Caco-2 (cell line): Measurements from ENCODE around the gene PCBD1. TPM values are rescaled to one million over a fixed set of nuclear protein-coding genes. Genes with fewer than 3 reads are reported as not detected.

Source experiments
- BruUV-seq: library from RNA; stranded (reverse); fragments of 400-500 nt; replicated peaks from 2 replicates; lab custom pipeline; 2021; lab: Mats Ljungman, UMichigan
- CTCF ChIA-PET: fragments of 300-600 bp; sonication (Branson Sonifier 250); formaldehyde crosslinking; loops from one replicate; lab custom pipeline; 2022; ENCODE audit warnings: antibody characterized with exemption; lab: Charles Lee
- POLR2A ChIA-PET: fragments of 300-600 bp; sonication (Branson Sonifier 250); formaldehyde crosslinking; loops from one replicate; lab custom pipeline; 2022; ENCODE audit warnings: antibody characterized with exemption; lab: Charles Lee
- DNase-seq, 2 experiments: peaks; one replicate each; pipeline versions ENCODE4 v3.0.0 to v3.0.0-alpha.2; 2020 to 2022
- H3K27me3 ChIP-seq: replicated peaks from 2 replicates; pipeline ENCODE4 v1.6.0; 2011; ENCODE audit warnings: low read length; ENCODE audit not compliant: control insufficient read depth, insufficient read depth
- H3K36me3 ChIP-seq: 2 replicates; pipeline ENCODE4 v1.5.1; 2011; ENCODE audit warnings: low read length; ENCODE audit not compliant: control insufficient read depth, insufficient read depth
- H3K4me1 ChIP-seq: fragments of 250-450 bp; sonication (Bioruptor Pico); 2 replicates; pipeline ENCODE4 v1.5.1; 2020; ENCODE audit warnings: mild to moderate bottlenecking
- H3K4me3 ChIP-seq: 2 replicates; pipeline ENCODE4 v1.5.1; 2011; ENCODE audit warnings: low read depth, mild to moderate bottlenecking, control low read depth, low read length
- H3K9me3 ChIP-seq: fragments of 250-450 bp; sonication (Bioruptor Pico); 2 replicates; pipeline ENCODE4 v1.5.1; 2020; ENCODE audit warnings: mild to moderate bottlenecking, moderate library complexity
- H3K27ac Mint-ChIP-seq: one replicate; pipeline ENCODE4 v1.8.0; 2022; ENCODE audit warnings: mixed read lengths; ENCODE audit not compliant: unreplicated experiment
- H3K27me3 Mint-ChIP-seq: one replicate; pipeline ENCODE4 v1.8.0; 2022; ENCODE audit warnings: mixed read lengths; ENCODE audit not compliant: insufficient read depth, unreplicated experiment
- H3K36me3 Mint-ChIP-seq: one replicate; pipeline ENCODE4 v1.8.0; 2022; ENCODE audit warnings: mild to moderate bottlenecking, mixed read lengths; ENCODE audit not compliant: insufficient read depth, unreplicated experiment
- H3K4me1 Mint-ChIP-seq: one replicate; pipeline ENCODE4 v1.8.0; 2022; ENCODE audit warnings: low read depth, mixed read lengths; ENCODE audit not compliant: unreplicated experiment
- H3K4me3 Mint-ChIP-seq: one replicate; pipeline ENCODE4 v1.8.0; 2022; ENCODE audit warnings: mild to moderate bottlenecking, moderate library complexity, mixed read lengths; ENCODE audit not compliant: unreplicated experiment
- H3K9me3 Mint-ChIP-seq: one replicate; pipeline ENCODE4 v1.8.0; 2022; ENCODE audit warnings: mixed read lengths; ENCODE audit not compliant: unreplicated experiment
- CTCF ChIP-seq, 2 experiments: fragments of 200-600 bp in 1 of 2; IDR thresholded peaks; 1 replicate in 1 of 2; 2 replicates in 1 of 2; pipeline versions ENCODE4 v1.5.1 to v1.8.0; 2011 to 2022; ENCODE audit warnings: antibody characterized with exemption in 1 of 2, control low read depth in 1 of 2, inconsistent platforms in 1 of 2, low read depth in 1 of 2, low read length in 1 of 2, mild to moderate bottlenecking in 1 of 2, moderate library complexity in 1 of 2; ENCODE audit not compliant: insufficient read depth in 1 of 2, severe bottlenecking in 1 of 2, unreplicated experiment in 1 of 2
- intact Hi-C: fragments of 100-400 bp; cut with micrococcal nuclease; formaldehyde crosslinking; loops from one replicate; pipeline ENCODE4 v1.10.0; 2022; ENCODE audit not compliant: unreplicated experiment
- total RNA-seq: library from RNA; stranded (reverse); gene quantifications from 2 replicates; pipeline ENCODE4 v1.2.3, GENCODE V29; 2022

Gene PCBD1
- total RNA-seq, 1 experiment from 2014 or later, result 252 TPM

GRCh38 chr10:70914316-70914864, 26.0 kb upstream of the PCBD1 start:
- no peaks in the 10 kb centered on the region for H3K36me3 Mint-ChIP-seq
- Histone ChIP-seq H3K36me3 (no peaks in the 10 kb centered on the region), H3K9me3 (no peaks in the 10 kb centered on the region), H3K4me3 (no peak overlapping the region), H3K4me1 (no peaks in the 10 kb centered on the region), H3K27me3 (no peaks in the 10 kb centered on the region)
- no peak for TF ChIP-seq CTCF (IDR thresholded peaks at IDR 0.05; ENCODE audit: insufficient read depth in 1 of 2, low read depth in 1 of 2, low read length in 1 of 2, severe bottlenecking in 1 of 2, unreplicated experiment in 1 of 2)
- H3K9me3 Mint-ChIP-seq, result no peaks in the 10 kb centered on the region
- ChIA-PET CTCF (no interaction called here), POLR2A (no interaction called here)
- intact Hi-C loops, result no loop called here
- no peak for DNase-seq
- no TSS peak for BruUV-seq
- H3K4me3 Mint-ChIP-seq, result no peak overlapping the region
- H3K27ac Mint-ChIP-seq, result no peak overlapping the region
- H3K4me1 Mint-ChIP-seq, result no peaks in the 10 kb centered on the region
- peaks cover 22% of the 10 kb centered on the region for H3K27me3 Mint-ChIP-seq

- POLR2A ChIA-PET, result no interaction called here
- no peak for DNase-seq
- H3K36me3 ChIP-seq, result no peaks in the 10 kb centered on the region
- BruUV-seq, result no TSS peak
- no peak for TF ChIP-seq CTCF (IDR thresholded peaks at IDR 0.05; ENCODE audit: insufficient read depth in 1 of 2, low read depth in 1 of 2, low read length in 1 of 2, severe bottlenecking in 1 of 2, unreplicated experiment in 1 of 2)
- no peaks in the 10 kb centered on the region for H3K9me3 ChIP-seq
- peaks cover 23% of the 10 kb centered on the region for H3K27me3 Mint-ChIP-seq
- no peak overlapping the region for H3K4me3 ChIP-seq
- no peak overlapping the region for H3K4me3 Mint-ChIP-seq
- H3K27me3 ChIP-seq, result no peaks in the 10 kb centered on the region
- no peaks in the 10 kb centered on the region for H3K4me1 ChIP-seq
- no peaks in the 10 kb centered on the region for H3K9me3 Mint-ChIP-seq
- H3K36me3 Mint-ChIP-seq, result no peaks in the 10 kb centered on the region
- intact Hi-C loops, result no loop called here
- H3K4me1 Mint-ChIP-seq, result no peaks in the 10 kb centered on the region
- H3K27ac Mint-ChIP-seq, result no peak overlapping the region
- CTCF ChIA-PET, result no interaction called here
These were observed 25.5 kb upstream of the PCBD1 start for GRCh38 chr10:70913893-70914240.

GRCh38 chr10:70913191-70913892, 25.0 kb upstream of the PCBD1 start:
- no peaks in the 10 kb centered on the region for H3K4me1 ChIP-seq
- no peaks in the 10 kb centered on the region for H3K9me3 ChIP-seq
- Mint-ChIP-seq H3K36me3 (no peaks in the 10 kb centered on the region), H3K4me1 (no peaks in the 10 kb centered on the region), H3K9me3 (no peaks in the 10 kb centered on the region), H3K4me3 (no peak overlapping the region), H3K27me3 (peaks cover 23% of the 10 kb centered on the region), H3K27ac (no peak overlapping the region)
- ChIA-PET CTCF (no interaction called here), POLR2A (no interaction called here)
- intact Hi-C loops, result no loop called here
- no TSS peak for BruUV-seq
- H3K4me3 ChIP-seq, result no peak overlapping the region
- TF ChIP-seq CTCF (IDR thresholded peaks at IDR 0.05; ENCODE audit: insufficient read depth in 1 of 2, low read depth in 1 of 2, low read length in 1 of 2, severe bottlenecking in 1 of 2, unreplicated experiment in 1 of 2), result no peak
- no peak for DNase-seq
- no peaks in the 10 kb centered on the region for H3K27me3 ChIP-seq
- H3K36me3 ChIP-seq, result no peaks in the 10 kb centered on the region
